GM12878 (cell line): ENCODE measurements around the gene PPOX. TPM values are rescaled to one million over a fixed set of nuclear protein-coding genes. Genes with fewer than 3 reads are reported as not detected.
A peak's percentile ranks its signal among the peaks of the same experiment; 100 is the strongest.

Experiments used
- BACH1 ChIP-seq: fragments of 450-650 bp; IDR thresholded peaks from 2 replicates; pipeline ENCODE4 v1.6.1; 2017; ENCODE audit warnings: mild to moderate bottlenecking, borderline replicate concordance
- BCL11A ChIP-seq: IDR thresholded peaks from 2 replicates; pipeline ENCODE4 v1.6.1; 2011; ENCODE audit warnings: low read depth, low read length
- BMI1 ChIP-seq: fragments of 450-650 bp; IDR thresholded peaks from 2 replicates; pipeline ENCODE4 v1.6.1; 2016; ENCODE audit warnings: mild to moderate bottlenecking, moderate library complexity, borderline replicate concordance
- DPF2 ChIP-seq: fragments of 450-650 bp; IDR thresholded peaks from 2 replicates; pipeline ENCODE4 v1.6.1; 2017; ENCODE audit warnings: mild to moderate bottlenecking
- ETV6 ChIP-seq, 2 experiments: fragments of 450-650 bp in 1 of 2; IDR thresholded peaks in 1 of 2; conservative IDR thresholded peaks in 1 of 2; 2 replicates each; pipeline ENCODE4 v1.6.1; 2014; ENCODE audit warnings: antibody characterized with exemption in 1 of 2, borderline replicate concordance in 1 of 2, low read depth in 1 of 2, mild to moderate bottlenecking in 1 of 2, moderate library complexity in 1 of 2
- FOS ChIP-seq: IDR thresholded peaks from 3 replicates; pipeline ENCODE4 v1.6.1; 2011; ENCODE audit warnings: borderline replicate concordance; ENCODE audit not compliant: insufficient read length; ENCODE audit errors: extremely low read depth
- HCFC1 ChIP-seq: fragments of 150-350 bp; IDR thresholded peaks from 2 replicates; pipeline ENCODE4 v1.6.1; 2014; ENCODE audit warnings: low read length
- MEF2A ChIP-seq: IDR thresholded peaks from 2 replicates; pipeline ENCODE4 v1.6.1; 2011; ENCODE audit warnings: low read depth, mild to moderate bottlenecking, low read length, moderate library complexity; ENCODE audit not compliant: insufficient read depth
- MLLT1 ChIP-seq: fragments of 450-650 bp; IDR thresholded peaks from 2 replicates; pipeline ENCODE4 v1.6.1; 2016; ENCODE audit warnings: mild to moderate bottlenecking
- MXI1 ChIP-seq: fragments of 150-350 bp; IDR thresholded peaks from 2 replicates; pipeline ENCODE4 v1.6.1; 2011; ENCODE audit warnings: low read depth, mild to moderate bottlenecking, inconsistent platforms, low read length, improper control_type of control experiment
- RB1 ChIP-seq: fragments of 450-650 bp; formaldehyde crosslinking; IDR thresholded peaks from 2 replicates; pipeline ENCODE4 v1.6.1; 2017; ENCODE audit warnings: mild to moderate bottlenecking, borderline replicate concordance
- RCOR1 ChIP-seq: conservative IDR thresholded peaks from 2 replicates; pipeline ENCODE4 v1.6.1; 2012; ENCODE audit warnings: low read depth, low read length, improper control_type of control experiment
- SIX5 ChIP-seq: IDR thresholded peaks from 2 replicates; pipeline ENCODE4 v1.6.1; 2011; ENCODE audit warnings: mild to moderate bottlenecking, low read depth, low read length, moderate library complexity; ENCODE audit not compliant: severe bottlenecking
- SREBF2 ChIP-seq: IDR thresholded peaks from 2 replicates; pipeline ENCODE4 v1.6.1; 2012; ENCODE audit warnings: mild to moderate bottlenecking, low read length
- STAT1 ChIP-seq: fragments of 450-650 bp; conservative IDR thresholded peaks from 2 replicates; pipeline ENCODE4 v1.6.1; 2014; ENCODE audit warnings: antibody characterized with exemption, mild to moderate bottlenecking
- STAT3 ChIP-seq: IDR thresholded peaks from 2 replicates; pipeline ENCODE4 v1.6.1; 2011; ENCODE audit warnings: low read depth, low read length, improper control_type of control experiment
- TARDBP ChIP-seq: IDR thresholded peaks from 2 replicates; pipeline ENCODE4 v1.6.1; 2016; ENCODE audit warnings: borderline replicate concordance
- ZBTB4 ChIP-seq: fragments of 450-650 bp; formaldehyde crosslinking; IDR thresholded peaks from 2 replicates; pipeline ENCODE4 v1.4.0; 2022; ENCODE audit warnings: mild to moderate bottlenecking, moderate library complexity
- ZNF24 ChIP-seq: fragments of 450-650 bp; IDR thresholded peaks from 2 replicates; pipeline ENCODE4 v1.6.1; 2017; ENCODE audit warnings: antibody characterized with exemption, mild to moderate bottlenecking
- ZNF687 ChIP-seq: fragments of 450-650 bp; IDR thresholded peaks from 2 replicates; pipeline ENCODE4 v1.6.1; 2017; ENCODE audit warnings: mild to moderate bottlenecking, moderate library complexity
- polyA plus RNA-seq, 11 experiments: library from polyadenylated mRNA; depleted of rRNA in 4 of 11; unstranded in 6 of 11; stranded (reverse) in 5 of 11; fragments of >200 nt; fragmentation: Nextera tagmentation in 4 of 11; fragmentation: Illumina TruSeq in 1 of 11; extraction: Ambion mirVana in 4 of 11; extraction: Trizol in 1 of 11; gene quantifications; 1 replicate in 1 of 11; 2 replicates in 10 of 11; pipeline versions ENCODE4 v1.2.1 to v1.2.3, GENCODE V29; 2011 to 2016; ENCODE audit warnings: inconsistent platforms in 2 of 11, missing spikeins in 2 of 11, low read depth in 1 of 11
- total RNA-seq, 4 experiments: library from RNA; depleted of rRNA in 3 of 4; stranded (reverse); fragments of >200 nt in 3 of 4; fragmentation: Illumina TruSeq in 1 of 4; extraction: Trizol in 1 of 4; gene quantifications; 2 replicates each; pipeline versions ENCODE4 v1.2.1 to v1.2.3, GENCODE V29; 2013 to 2021

Gene PPOX
- total and polyA plus RNA-seq, 10 of the 15 experiments (the other 5 are each of a cell fraction or from before 2014, with no cell fraction given), result 8.9 to 31.5 (median 20.3) TPM

DNA sequence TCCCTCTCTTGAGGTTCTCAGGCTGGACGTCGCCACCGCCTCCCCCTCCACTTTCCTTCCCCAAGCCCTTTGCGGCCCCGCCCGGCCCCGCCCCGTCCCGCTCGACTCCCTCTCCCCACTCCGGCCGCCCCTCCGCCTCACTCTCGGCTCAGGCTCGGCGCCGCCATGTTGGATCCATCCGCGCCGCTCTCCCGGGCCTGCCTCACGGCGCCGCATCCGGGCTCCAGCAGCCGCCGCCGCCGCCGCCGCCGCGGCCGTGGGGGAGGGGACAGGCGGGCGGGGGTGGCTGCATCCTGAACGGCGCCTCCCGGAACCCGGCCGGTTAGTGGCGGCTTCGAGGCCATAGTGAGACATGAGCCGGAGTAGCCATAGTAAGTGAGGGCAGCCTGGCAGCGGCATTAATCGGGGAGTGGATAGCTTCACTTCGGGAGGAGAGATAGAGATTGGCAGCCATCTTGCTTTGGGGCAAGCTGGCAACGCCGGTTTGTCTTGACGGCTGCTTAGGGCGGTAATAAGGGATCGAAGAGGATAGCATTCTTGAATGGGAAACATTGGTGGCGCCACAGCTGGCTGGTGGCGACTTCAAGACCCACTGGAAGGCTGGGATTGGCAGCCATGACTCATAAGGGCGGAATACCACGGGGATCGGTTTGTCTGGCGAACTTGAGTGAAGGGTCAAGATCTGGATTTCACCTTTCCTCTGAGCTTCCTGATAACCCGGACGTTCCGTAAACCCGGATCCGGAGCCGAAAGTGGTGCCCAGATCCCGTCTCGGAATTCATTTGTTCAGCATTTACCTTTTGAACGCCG is 33.6 kb upstream of the PPOX start, which contains the start of gene DEDD (continued):
- TF ChIP-seq ZBTB4, result no peak
- TF ChIP-seq DPF2, result peak; percentile 82
- peak; percentile 93 for TF ChIP-seq TARDBP
- no peak for TF ChIP-seq BCL11A
- TF ChIP-seq MLLT1, result peak; percentile 62
- TF ChIP-seq MXI1, result peak; percentile 45; the same call in 1 of the 2 replicates
- TF ChIP-seq ZNF687, result peak; percentile 79
- peak; percentile 99 for TF ChIP-seq STAT1
- TF ChIP-seq FOS, result no peak
- TF ChIP-seq ETV6 (conservative IDR thresholded peaks at IDR 0.05 in 1 of 2, IDR thresholded peaks at IDR 0.05 in 1 of 2; ENCODE audit: borderline replicate concordance in 1 of 2, low read depth in 1 of 2), result peak in 1 of 2 experiments; percentile 33; a peak in 2 of 4 replicates
- TF ChIP-seq ZNF24, result peak; percentile 50; the same call in 1 of the 2 replicates
- peak; percentile 89 for TF ChIP-seq SIX5
- 0 out of 2 replicates have a peak, but pooled peaks have one; percentile 24 for TF ChIP-seq MEF2A
- 0 out of 2 replicates have a peak, but pooled peaks have one; percentile 12 for TF ChIP-seq BMI1
- TF ChIP-seq RB1, result peak; percentile 60; the same call in 1 of the 2 replicates
- 0 out of 2 replicates have a peak, but pooled peaks have one; percentile 49 for TF ChIP-seq RCOR1
- TF ChIP-seq HCFC1, result peak; percentile 92
- TF ChIP-seq STAT3, result no peak
- TF ChIP-seq BACH1, result peak; percentile 72; the same call in 1 of the 2 replicates
- TF ChIP-seq SREBF2, result no peak
